CD4-positive, alpha-beta T cell (primary cell): ENCODE data around the gene HOXC11. TPM values are rescaled to one million over a fixed set of nuclear protein-coding genes. Genes with fewer than 3 reads are reported as not detected.

ENCODE experiments used
- ATAC-seq: fragments of 200-7000 bp; cut with Tn5 transposase; one replicate; pipeline ENCODE4 v1.10.0; 2022; ENCODE audit warnings: mild to moderate bottlenecking; ENCODE audit not compliant: poor library complexity
- CTCF ChIA-PET: fragments of 350-600 bp; sonication (Branson Sonifier 250); formaldehyde crosslinking; loops from one replicate; lab custom pipeline; 2021; ENCODE audit warnings: antibody characterized with exemption, inconsistent platforms; lab: Charles Lee
- POLR2A ChIA-PET: fragments of 350-600 bp; sonication (Branson Sonifier 250); formaldehyde crosslinking; loops from one replicate; lab custom pipeline; 2021; ENCODE audit warnings: antibody characterized with exemption, inconsistent platforms; lab: Charles Lee
- DNase-seq, 14 experiments: peaks; one replicate each; pipeline ENCODE4 v3.0.0-alpha.2; 2013 to 2020; ENCODE audit warnings: mixed read lengths in 2 of 14
- H3K27ac ChIP-seq, 2 donors: one replicate each; pipeline versions ENCODE4 v1.5.1 to v1.7.0; 2013; ENCODE audit warnings: low read length in 2 of 2, low read depth in 1 of 2, mild to moderate bottlenecking in 1 of 2
- H3K27me3 ChIP-seq, 2 experiments: 1 replicate in 1 of 2; 2 replicates in 1 of 2; pipeline versions ENCODE4 v1.6.1 to v1.7.0; 2013; ENCODE audit warnings: low read length in 2 of 2, control low read depth in 1 of 2, mild to moderate bottlenecking in 1 of 2, moderate library complexity in 1 of 2; ENCODE audit not compliant: insufficient read depth in 2 of 2, control insufficient read depth in 1 of 2
- H3K36me3 ChIP-seq: one replicate; pipeline ENCODE4 v1.6.1; 2013; ENCODE audit warnings: low read length, control low read depth; ENCODE audit not compliant: insufficient read depth
- H3K4me1 ChIP-seq: one replicate; pipeline ENCODE4 v1.6.1; 2013; ENCODE audit warnings: low read length, control low read depth; ENCODE audit not compliant: insufficient read depth
- H3K4me3 ChIP-seq: one replicate; pipeline ENCODE4 v1.5.1; 2013; ENCODE audit warnings: mild to moderate bottlenecking, low read length, moderate library complexity
- H3K9me3 ChIP-seq, 2 experiments: 1 replicate in 1 of 2; 2 replicates in 1 of 2; pipeline versions ENCODE4 v1.6.1 to v1.7.0; 2013; ENCODE audit warnings: low read length in 2 of 2, mild to moderate bottlenecking in 2 of 2, control low read depth in 1 of 2, moderate library complexity in 1 of 2; ENCODE audit not compliant: control insufficient read depth in 1 of 2, insufficient read depth in 1 of 2
- H3K27ac Mint-ChIP-seq: one replicate; pipeline ENCODE4 v1.8.0; 2020; ENCODE audit warnings: mixed read lengths
- H3K27me3 Mint-ChIP-seq: one replicate; pipeline ENCODE4 v1.8.0; 2021; ENCODE audit warnings: mixed read lengths
- H3K36me3 Mint-ChIP-seq: one replicate; pipeline ENCODE4 v1.8.0; 2021; ENCODE audit warnings: low read depth, mixed read lengths
- H3K4me1 Mint-ChIP-seq: one replicate; pipeline ENCODE4 v1.8.0; 2021; ENCODE audit warnings: low read depth, mixed read lengths
- H3K4me3 Mint-ChIP-seq: one replicate; pipeline ENCODE4 v1.8.0; 2020; ENCODE audit warnings: mild to moderate bottlenecking, mixed read lengths
- H3K9me3 Mint-ChIP-seq: one replicate; pipeline ENCODE4 v1.8.0; 2020; ENCODE audit warnings: mixed read lengths
- intact Hi-C, 2 experiments: fragments of 100-400 bp; cut with DNase I in 1 of 2; cut with micrococcal nuclease in 1 of 2; formaldehyde crosslinking; loops; one replicate each; pipeline versions ENCODE4 v1.15.1 to v1.9.0; 2023 to 2025; cut with DNase I, micrococcal nuclease
- total RNA-seq, 174 experiments: library from RNA in 2 of 174; stranded (reverse) in 2 of 174; gene quantifications; one replicate each; pipeline ENCODE4 v1.2.3 and lab custom pipeline; 2021 to 2026
- TF ChIP-seq, protein P1 (sequence below): fragments of 200-600 bp; IDR thresholded peaks from one replicate; pipeline ENCODE4 v1.8.0; 2022; ENCODE audit warnings: antibody characterized with exemption, mild to moderate bottlenecking

Gene HOXC11
- total RNA-seq, 2 experiments from 2014 or later: not detected

DNA sequence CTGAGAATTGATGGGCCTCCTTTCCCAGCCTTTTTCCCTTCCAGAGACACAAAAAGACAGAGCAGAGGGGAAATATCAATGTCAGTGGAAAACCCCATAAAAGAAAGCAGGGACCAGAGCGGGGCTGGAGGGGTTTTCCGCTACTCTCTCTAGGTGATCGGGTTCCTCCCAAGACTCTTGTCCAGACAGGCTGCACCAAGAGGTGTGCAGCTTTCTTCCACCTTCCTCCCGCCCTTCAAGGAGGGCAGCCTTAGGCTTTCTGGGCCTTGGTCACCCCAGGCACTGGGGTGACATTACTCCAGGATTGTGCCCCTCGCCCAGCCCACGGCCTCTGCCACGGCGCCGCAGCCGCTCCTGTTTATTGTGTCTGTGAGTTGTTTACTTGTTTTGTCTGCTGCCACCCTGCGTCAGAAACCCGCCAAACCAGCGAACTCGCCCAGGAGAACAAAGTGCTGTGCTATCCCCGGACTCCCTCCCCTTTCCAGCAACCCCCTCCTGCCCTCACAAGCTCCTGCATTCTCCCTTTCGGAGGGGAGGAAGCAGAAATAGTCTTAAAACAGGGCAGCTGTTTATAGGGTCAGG is 48.6 kb downstream of the HOXC11 start:
- Mint-ChIP-seq H3K4me3 (peak overlapping the region; percentile 1), H3K27ac (no peak overlapping the region), H3K27me3 (peaks cover 93% of the 10 kb centered on the region), H3K4me1 (peaks cover 12% of the 10 kb centered on the region), H3K36me3 (no peaks in the 10 kb centered on the region), H3K9me3 (no peaks in the 10 kb centered on the region)
- CTCF ChIA-PET: interaction anchor here (1.6 kb wide), 1 partner anchor 11 kb away, joined by 5 read pairs; no protein-coding TSS in a partner anchor
- TF ChIP-seq, protein P1, sequence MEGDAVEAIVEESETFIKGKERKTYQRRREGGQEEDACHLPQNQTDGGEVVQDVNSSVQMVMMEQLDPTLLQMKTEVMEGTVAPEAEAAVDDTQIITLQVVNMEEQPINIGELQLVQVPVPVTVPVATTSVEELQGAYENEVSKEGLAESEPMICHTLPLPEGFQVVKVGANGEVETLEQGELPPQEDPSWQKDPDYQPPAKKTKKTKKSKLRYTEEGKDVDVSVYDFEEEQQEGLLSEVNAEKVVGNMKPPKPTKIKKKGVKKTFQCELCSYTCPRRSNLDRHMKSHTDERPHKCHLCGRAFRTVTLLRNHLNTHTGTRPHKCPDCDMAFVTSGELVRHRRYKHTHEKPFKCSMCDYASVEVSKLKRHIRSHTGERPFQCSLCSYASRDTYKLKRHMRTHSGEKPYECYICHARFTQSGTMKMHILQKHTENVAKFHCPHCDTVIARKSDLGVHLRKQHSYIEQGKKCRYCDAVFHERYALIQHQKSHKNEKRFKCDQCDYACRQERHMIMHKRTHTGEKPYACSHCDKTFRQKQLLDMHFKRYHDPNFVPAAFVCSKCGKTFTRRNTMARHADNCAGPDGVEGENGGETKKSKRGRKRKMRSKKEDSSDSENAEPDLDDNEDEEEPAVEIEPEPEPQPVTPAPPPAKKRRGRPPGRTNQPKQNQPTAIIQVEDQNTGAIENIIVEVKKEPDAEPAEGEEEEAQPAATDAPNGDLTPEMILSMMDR: no peak
- H3K9me3 ChIP-seq: peaks cover 0 to 26% of the 10 kb centered on the region in 2 experiments
- DNase-seq (no peak), ATAC-seq (no peak)
- H3K27ac ChIP-seq: no peak overlapping the region
- peaks cover 89 to 92% of the 10 kb centered on the region in 2 experiments for H3K27me3 ChIP-seq
- intact Hi-C loops: no loop called here
- POLR2A ChIA-PET: interaction anchor here (0.6 kb wide), 1 partner anchor 8 kb away, joined by 3 read pairs; no protein-coding TSS in a partner anchor
- H3K4me3 ChIP-seq: no peak overlapping the region
- peaks cover 25% of the 10 kb centered on the region for H3K4me1 ChIP-seq
- H3K36me3 ChIP-seq: no peaks in the 10 kb centered on the region

DNA sequence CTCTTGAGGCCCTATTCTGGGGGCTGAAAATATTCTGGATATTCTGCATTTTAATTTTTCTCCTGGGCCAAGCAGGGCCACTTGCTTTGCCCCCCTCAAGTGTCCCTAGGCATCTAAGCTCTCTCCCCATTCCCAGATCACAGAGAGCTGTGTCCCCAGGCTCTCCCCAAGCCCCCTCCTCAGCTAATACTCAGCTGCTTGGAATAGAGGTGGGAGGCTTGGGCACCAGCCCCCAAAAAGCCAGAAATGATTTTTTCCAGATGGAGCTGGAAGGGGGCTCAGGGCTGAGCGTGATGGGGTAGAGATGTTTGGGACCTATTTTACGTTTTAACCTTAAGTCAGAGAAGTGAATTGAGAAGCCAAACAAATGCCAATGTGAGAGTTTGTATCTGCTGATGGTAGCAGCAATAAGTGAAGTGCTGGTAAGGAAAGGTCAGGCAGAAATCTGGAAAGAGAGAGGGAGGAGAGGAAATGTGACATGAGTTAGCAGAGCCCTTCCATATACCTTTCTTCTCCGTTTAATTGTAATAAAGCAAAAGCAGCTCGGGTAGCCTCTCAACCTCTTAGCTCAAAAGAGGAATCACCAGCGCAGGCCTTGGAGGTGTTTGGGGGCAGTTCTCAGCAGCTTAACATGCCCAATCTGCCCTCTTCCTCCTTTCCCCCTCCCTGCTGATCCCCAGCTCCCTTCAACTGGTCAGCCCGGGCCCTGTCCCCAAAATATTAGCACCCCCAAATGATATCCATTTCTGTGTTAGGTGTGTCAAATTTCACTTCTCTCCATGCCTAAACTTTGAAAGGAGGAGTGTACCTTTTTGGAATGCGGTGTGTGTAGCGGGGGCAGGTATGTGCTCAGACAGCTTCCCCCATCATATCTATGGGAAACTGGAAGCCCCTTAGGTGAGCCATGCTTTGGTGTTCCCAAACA is 50.3 kb downstream of the HOXC11 start:
- Mint-ChIP-seq H3K4me3 (no peak overlapping the region), H3K4me1 (peaks cover 12% of the 10 kb centered on the region), H3K27me3 (peaks cover 95% of the 10 kb centered on the region), H3K9me3 (no peaks in the 10 kb centered on the region), H3K36me3 (no peaks in the 10 kb centered on the region), H3K27ac (no peak overlapping the region)
- Histone ChIP-seq H3K9me3 (peaks cover 0 to 17% of the 10 kb centered on the region in 2 experiments), H3K4me3 (no peak overlapping the region), H3K36me3 (no peaks in the 10 kb centered on the region), H3K27ac (no peak overlapping the region), H3K4me1 (peaks cover 9% of the 10 kb centered on the region), H3K27me3 (peaks cover 90 to 95% of the 10 kb centered on the region in 2 experiments)
- TF ChIP-seq, protein P1: no peak
- DNase-seq: no peak
- intact Hi-C loops: no loop called here
- CTCF ChIA-PET: interaction anchor here (0.8 to 2.7 kb wide), 4 partner anchors 9 to 178 kb away, joined by 3 to 8 read pairs (median 4); no protein-coding TSS in a partner anchor
- ATAC-seq: no peak
- POLR2A ChIA-PET: interaction anchor here (1.3 kb wide), 1 partner anchor 11 kb away, joined by 4 read pairs; no protein-coding TSS in a partner anchor

DNA sequence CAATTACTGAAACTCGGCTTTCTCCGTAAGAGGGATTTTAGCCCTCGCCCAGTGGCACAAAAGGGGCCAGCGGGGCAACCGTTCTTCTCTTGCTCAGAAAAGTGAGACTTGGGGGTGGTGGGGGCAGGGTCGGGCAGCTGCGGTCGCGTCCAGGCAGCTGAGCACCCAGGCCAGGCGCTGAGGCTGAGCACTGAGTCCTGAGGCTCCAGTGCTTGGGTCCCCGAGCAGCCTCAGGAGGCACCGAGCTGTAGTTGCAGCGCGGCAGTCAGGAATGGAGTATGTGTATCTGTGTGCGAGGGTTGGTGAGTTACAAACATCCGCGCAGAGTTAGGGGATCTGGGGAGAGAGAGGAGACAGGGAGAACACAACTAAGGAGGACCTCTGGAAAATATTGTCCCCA is 51.2 kb downstream of the HOXC11 start:
- Mint-ChIP-seq H3K9me3 (no peaks in the 10 kb centered on the region), H3K36me3 (no peaks in the 10 kb centered on the region), H3K4me1 (peaks cover 18% of the 10 kb centered on the region), H3K27ac (no peak overlapping the region), H3K27me3 (peaks cover 99% of the 10 kb centered on the region), H3K4me3 (no peak overlapping the region)
- no peak overlapping the region for H3K4me3 ChIP-seq
- ATAC-seq (no peak), DNase-seq (no peak)
- H3K27me3 ChIP-seq: peaks cover 92 to 97% of the 10 kb centered on the region in 2 experiments
- intact Hi-C loops: no loop called here
- peaks cover 12% of the 10 kb centered on the region for H3K4me1 ChIP-seq
- H3K36me3 ChIP-seq: no peaks in the 10 kb centered on the region
- CTCF ChIA-PET: interaction anchor here (1.2 to 2.7 kb wide), 3 partner anchors 19 to 177 kb away, joined by 4 to 8 read pairs (median 5); no protein-coding TSS in a partner anchor
- POLR2A ChIA-PET: interaction anchor here (1.3 kb wide), 1 partner anchor 10 kb away, joined by 4 read pairs; no protein-coding TSS in a partner anchor
- no peak overlapping the region for H3K27ac ChIP-seq
- H3K9me3 ChIP-seq: peaks cover 0 to 11% of the 10 kb centered on the region in 2 experiments
- TF ChIP-seq, protein P1: no peak
